Measurements from ENCODE around the gene FGF18. TPM values are rescaled to one million over a fixed set of nuclear protein-coding genes. Genes with fewer than 3 reads are reported as not detected.
A peak's percentile ranks its signal among the peaks of the same experiment; 100 is the strongest.
"Not testable (repeated sequence)": the region's sequence is repeated elsewhere in the genome, so short reads cannot be mapped to it uniquely, and the experiment has no call there.

The FGF18 gene
- total RNA-seq, 1 experiment from 2014 or later, result 0.52 TPM

GRCh38 chr5:171401167-171401947, 18.1 kb upstream of the FGF18 start:
- H3K27ac ChIP-seq, result no peak overlapping the region
- peaks cover 55% of the 10 kb centered on the region for H3K36me3 ChIP-seq (ENCODE audit: low read depth)
- H2AFZ ChIP-seq, result no peak overlapping the region
- no peaks in the 10 kb centered on the region for H3K9me2 ChIP-seq (ENCODE audit: insufficient read depth)
- TF ChIP-seq EZH2 (IDR thresholded peaks at IDR 0.05; ENCODE audit: low read depth) (no peak), CTCF (conservative IDR thresholded peaks at IDR 0.05) (no peak)
- no peak overlapping the region for H3K4me2 ChIP-seq
- no peak for DNase-seq
- H3K79me2 ChIP-seq (ENCODE audit: low read depth), result peaks cover 72% of the 10 kb centered on the region
- H3K4me3 ChIP-seq, result no peak overlapping the region
- H3K9me3 ChIP-seq (ENCODE audit: insufficient read depth, low read depth), result no peaks in the 10 kb centered on the region
- H4K20me1 ChIP-seq (ENCODE audit: insufficient read depth), result peaks cover 74% of the 10 kb centered on the region
- no peaks in the 10 kb centered on the region for H3K27me3 ChIP-seq (ENCODE audit: insufficient read depth, low read depth)
- H3K4me1 ChIP-seq (replicated peaks; ENCODE audit: insufficient read depth), result peaks cover 10% of the 10 kb centered on the region; the same call in 1 of the 2 replicates
- H3F3A ChIP-seq (ENCODE audit: insufficient read depth, low read depth), result peaks cover 73% of the 10 kb centered on the region
- intact Hi-C loops (cut with micrococcal nuclease; ENCODE audit: unreplicated experiment), result no loop called here
- POLR2A ChIA-PET (ENCODE audit: unreplicated experiment), result no interaction called here
- BruUV-seq (replicated peaks), result no TSS peak
- CTCF ChIA-PET, result no interaction called here

GRCh38 chr5:171402751-171403150, 16.7 kb upstream of the FGF18 start:
- CTCF ChIA-PET; H3K27me3 ChIP-seq (ENCODE audit: insufficient read depth, low read depth); H3K9me2 ChIP-seq (ENCODE audit: insufficient read depth); intact Hi-C loops (cut with micrococcal nuclease; ENCODE audit: unreplicated experiment); H3K4me3 ChIP-seq; BruUV-seq (replicated peaks); POLR2A ChIA-PET (ENCODE audit: unreplicated experiment); H2AFZ ChIP-seq; DNase-seq; H3K9me3 ChIP-seq (ENCODE audit: insufficient read depth, low read depth); H3K4me2 ChIP-seq; H3K27ac ChIP-seq: not testable (repeated sequence)
- Histone ChIP-seq H4K20me1 (ENCODE audit: insufficient read depth) (peaks cover 74% of the 10 kb centered on the region), H3F3A (ENCODE audit: insufficient read depth, low read depth) (peaks cover 75% of the 10 kb centered on the region), H3K79me2 (ENCODE audit: low read depth) (peaks cover 72% of the 10 kb centered on the region), H3K36me3 (ENCODE audit: low read depth) (peaks cover 65% of the 10 kb centered on the region), H3K4me1 (replicated peaks; ENCODE audit: insufficient read depth) (peaks cover 10% of the 10 kb centered on the region; the same call in 1 of the 2 replicates)

- Histone ChIP-seq H3K4me1 (replicated peaks; ENCODE audit: insufficient read depth) (peaks cover 22% of the 10 kb centered on the region; the same call in 1 of the 2 replicates), H3K9me3 (ENCODE audit: insufficient read depth, low read depth) (no peaks in the 10 kb centered on the region), H4K20me1 (ENCODE audit: insufficient read depth) (peaks cover 74% of the 10 kb centered on the region), H3K79me2 (ENCODE audit: low read depth) (peaks cover 65% of the 10 kb centered on the region), H3F3A (ENCODE audit: insufficient read depth, low read depth) (peaks cover 75% of the 10 kb centered on the region), H3K9me2 (ENCODE audit: insufficient read depth) (no peaks in the 10 kb centered on the region), H3K4me2 (no peak overlapping the region), H3K27me3 (ENCODE audit: insufficient read depth, low read depth) (no peaks in the 10 kb centered on the region), H2AFZ (no peak overlapping the region), H3K27ac (peak overlapping the region; percentile 16; the same call in 1 of the 2 replicates), H3K4me3 (no peak overlapping the region), H3K36me3 (ENCODE audit: low read depth) (peaks cover 59% of the 10 kb centered on the region)
- CTCF ChIA-PET, result interaction anchor here (0.5 kb wide), 1 partner anchor 742 kb away, joined by 4 read pairs; no protein-coding TSS in a partner anchor
- DNase-seq, result no peak
- POLR2A ChIA-PET (ENCODE audit: unreplicated experiment), result no interaction called here
- intact Hi-C loops (cut with micrococcal nuclease; ENCODE audit: unreplicated experiment), result no loop called here
- TF ChIP-seq EZH2 (IDR thresholded peaks at IDR 0.05; ENCODE audit: low read depth), result no peak
- TF ChIP-seq CTCF (conservative IDR thresholded peaks at IDR 0.05), result peak; percentile 50; the same call in 1 of the 2 replicates
- BruUV-seq (replicated peaks), result no TSS peak
Observed at GRCh38 chr5:171405615-171406014, 13.8 kb upstream of the FGF18 start.
